Transverse colon (tissue), 3 donors: Measurements from ENCODE around the gene PLD3.

Experiments used
- CTCF ChIP-seq, 5 experiments: fragments of 200-600 bp in 3 of 5; fragments of 450-650 bp in 2 of 5; sonication (generic) in 3 of 5; IDR thresholded peaks; 1 replicate in 2 of 5; 2 replicates in 3 of 5; pipeline ENCODE4 v1.5.1; 2016 to 2017; ENCODE audit warnings: antibody characterized with exemption in 5 of 5, inconsistent platforms in 3 of 5, mild to moderate bottlenecking in 2 of 5, moderate library complexity in 1 of 5
- POLR2A ChIP-seq: fragments of 450-650 bp; IDR thresholded peaks from one replicate; pipeline ENCODE4 v1.6.1; 2016; ENCODE audit warnings: antibody characterized with exemption, mild to moderate bottlenecking, moderate library complexity

- TF ChIP-seq CTCF (IDR thresholded peaks at IDR 0.05): no peak
- TF ChIP-seq POLR2A: no peak
These were observed 8.4 kb downstream of the PLD3 start for GRCh38 chr19:40356681-40357595.
